Smooth muscle cell (in vitro differentiated cells): ENCODE measurements around the gene SLC36A3. TPM values are rescaled to one million over a fixed set of nuclear protein-coding genes. Genes with fewer than 3 reads are reported as not detected.
"Not testable (repeated sequence)": the region's sequence is repeated elsewhere in the genome, so short reads cannot be mapped to it uniquely, and the experiment has no call there.

Experiments
- DNase-seq: peaks from one replicate; lab custom pipeline; 2025; ENCODE audit not compliant: unreplicated experiment; lab: John Stamatoyannopoulos, UW
- H2AFZ ChIP-seq: fragments of 200-600 bp; sonication (generic); 2 replicates; pipeline ENCODE4 v1.6.0; 2016; ENCODE audit warnings: antibody characterized with exemption, low read depth, mild to moderate bottlenecking
- H3F3A ChIP-seq: fragments of 200-600 bp; sonication (generic); 2 replicates; pipeline ENCODE4 v1.6.0; 2017; ENCODE audit warnings: antibody characterized with exemption, low read depth
- H3K27ac ChIP-seq: fragments of 200-600 bp; sonication (generic); 2 replicates; pipeline ENCODE4 v1.5.1; 2016; ENCODE audit warnings: low read depth, mild to moderate bottlenecking
- H3K27me3 ChIP-seq: fragments of 200-600 bp; sonication (generic); 2 replicates; pipeline ENCODE4 v1.6.1; 2016; ENCODE audit warnings: low read depth, mild to moderate bottlenecking
- H3K36me3 ChIP-seq: fragments of 200-600 bp; sonication (generic); 2 replicates; pipeline ENCODE4 v1.5.1; 2016; ENCODE audit warnings: low read depth
- H3K4me1 ChIP-seq: fragments of 200-600 bp; sonication (generic); 2 replicates; pipeline ENCODE4 v1.5.1; 2016; ENCODE audit warnings: low read depth
- H3K4me2 ChIP-seq: fragments of 200-600 bp; sonication (generic); 2 replicates; pipeline ENCODE4 v1.6.0; 2016; ENCODE audit warnings: mild to moderate bottlenecking
- H3K4me3 ChIP-seq: fragments of 200-600 bp; sonication (generic); 2 replicates; pipeline ENCODE4 v1.5.1; 2016; ENCODE audit warnings: mild to moderate bottlenecking
- H3K79me2 ChIP-seq: fragments of 200-600 bp; sonication (generic); 2 replicates; pipeline ENCODE4 v1.6.0; 2016; ENCODE audit warnings: low read depth, mild to moderate bottlenecking
- H3K9ac ChIP-seq: fragments of 200-600 bp; sonication (generic); 2 replicates; pipeline ENCODE4 v1.6.0; 2016; ENCODE audit warnings: low read depth
- H3K9me3 ChIP-seq: fragments of 200-600 bp; sonication (generic); replicated peaks from 2 replicates; pipeline ENCODE4 v1.5.1; 2016; ENCODE audit warnings: low read depth
- H4K20me1 ChIP-seq: fragments of 200-600 bp; sonication (generic); 2 replicates; pipeline ENCODE4 v1.6.0; 2016; ENCODE audit warnings: low read depth
- WGBS: methylation state at CpG from one replicate; pipeline ENCODE4 v1.1.7; 2016; ENCODE audit warnings: low lambda C conversion rate; 5-methylcytosine and 5-hydroxymethylcytosine counted together
- polyA plus RNA-seq: library from polyadenylated mRNA; unstranded; fragments of >200 nt; fragmentation: Nextera tagmentation; extraction: Ambion mirVana; gene quantifications from 2 replicates; pipeline ENCODE4 v1.2.1, GENCODE V29; 2016
- total RNA-seq: library from RNA; depleted of rRNA; stranded (reverse); fragments of >200 nt; gene quantifications from 2 replicates; pipeline ENCODE4 v1.2.3, GENCODE V29; 2014
- TF ChIP-seq, protein P1 (sequence below): fragments of 200-600 bp; sonication (generic); IDR thresholded peaks from 2 replicates; pipeline ENCODE4 v1.5.1; 2017; ENCODE audit warnings: borderline replicate concordance, mild to moderate bottlenecking, antibody characterized with exemption; ENCODE audit not compliant: insufficient read depth, poor library complexity, severe bottlenecking

SLC36A3 gene
- total and polyA plus RNA-seq, 2 experiments from 2014 or later, result not detected

DNA sequence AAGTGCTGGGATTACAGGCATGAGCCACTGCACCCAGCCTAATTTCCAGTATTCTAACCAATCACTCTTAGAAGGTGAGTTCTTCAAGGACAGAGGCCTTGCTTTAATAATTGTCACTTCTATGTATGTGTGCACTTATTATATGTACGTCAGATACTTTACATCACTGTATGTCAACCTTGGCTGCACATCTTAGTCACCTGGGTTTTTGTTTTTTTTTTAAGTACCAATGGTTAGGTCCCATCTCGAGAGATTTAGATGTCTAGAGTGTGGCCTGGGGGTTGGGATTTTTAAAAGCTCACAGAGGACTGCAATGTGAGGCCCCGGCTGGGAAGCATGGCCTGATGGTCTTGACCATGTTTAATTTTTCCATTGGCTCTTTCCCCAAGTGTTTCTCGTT is 60.4 kb downstream of the SLC36A3 start:
- Histone ChIP-seq H3K9me3 (no peaks in the 10 kb centered on the region), H3K9ac (no peak overlapping the region), H3K79me2 (no peaks in the 10 kb centered on the region), H3K36me3 (no peaks in the 10 kb centered on the region), H2AFZ (no peak overlapping the region), H3K27ac (no peak overlapping the region), H3K4me3 (no peak overlapping the region), H3K4me2 (no peak overlapping the region), H3F3A (no peaks in the 10 kb centered on the region), H4K20me1 (no peaks in the 10 kb centered on the region), H3K27me3 (no peaks in the 10 kb centered on the region), H3K4me1 (no peaks in the 10 kb centered on the region)
- TF ChIP-seq, protein P1, sequence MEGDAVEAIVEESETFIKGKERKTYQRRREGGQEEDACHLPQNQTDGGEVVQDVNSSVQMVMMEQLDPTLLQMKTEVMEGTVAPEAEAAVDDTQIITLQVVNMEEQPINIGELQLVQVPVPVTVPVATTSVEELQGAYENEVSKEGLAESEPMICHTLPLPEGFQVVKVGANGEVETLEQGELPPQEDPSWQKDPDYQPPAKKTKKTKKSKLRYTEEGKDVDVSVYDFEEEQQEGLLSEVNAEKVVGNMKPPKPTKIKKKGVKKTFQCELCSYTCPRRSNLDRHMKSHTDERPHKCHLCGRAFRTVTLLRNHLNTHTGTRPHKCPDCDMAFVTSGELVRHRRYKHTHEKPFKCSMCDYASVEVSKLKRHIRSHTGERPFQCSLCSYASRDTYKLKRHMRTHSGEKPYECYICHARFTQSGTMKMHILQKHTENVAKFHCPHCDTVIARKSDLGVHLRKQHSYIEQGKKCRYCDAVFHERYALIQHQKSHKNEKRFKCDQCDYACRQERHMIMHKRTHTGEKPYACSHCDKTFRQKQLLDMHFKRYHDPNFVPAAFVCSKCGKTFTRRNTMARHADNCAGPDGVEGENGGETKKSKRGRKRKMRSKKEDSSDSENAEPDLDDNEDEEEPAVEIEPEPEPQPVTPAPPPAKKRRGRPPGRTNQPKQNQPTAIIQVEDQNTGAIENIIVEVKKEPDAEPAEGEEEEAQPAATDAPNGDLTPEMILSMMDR, result no peak
- DNase-seq, result no peak
- WGBS, result 81% methylated on average over 4 of the region's 4 CpGs

DNA sequence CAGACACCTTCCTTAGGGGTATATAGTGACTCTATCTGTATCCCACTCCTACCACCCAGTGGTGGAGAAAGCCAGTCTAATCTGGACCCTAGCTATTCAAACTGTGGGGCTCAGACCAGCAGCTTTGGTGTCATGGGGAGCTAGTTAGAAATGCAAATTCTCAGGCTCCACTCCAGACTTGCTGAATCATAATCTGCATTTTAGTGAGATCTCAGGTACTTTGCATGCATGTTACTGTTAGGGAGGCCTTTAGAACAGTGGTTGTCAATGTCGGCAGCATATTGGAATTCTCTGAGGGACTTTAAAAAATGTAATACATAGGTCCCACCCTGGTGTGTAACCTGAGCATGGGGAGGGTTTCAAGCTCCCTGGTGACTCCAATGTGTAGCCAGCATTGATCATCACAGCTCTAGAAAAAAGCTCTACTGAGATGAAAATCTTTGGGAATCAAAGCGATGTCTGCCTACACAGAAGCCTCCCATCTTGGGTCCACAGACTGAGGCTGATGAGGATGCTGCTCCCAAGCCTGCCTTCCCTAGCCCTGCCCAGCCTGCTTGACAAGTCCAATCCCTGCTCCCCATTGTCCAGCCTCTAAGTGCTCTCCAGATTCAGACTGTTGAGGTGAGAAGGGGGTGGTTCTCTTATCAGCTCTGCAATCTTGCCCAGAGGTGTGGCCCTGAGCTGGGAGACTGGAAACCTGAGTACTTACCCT is 62.5 kb downstream of the SLC36A3 start:
- no peak overlapping the region for H3K4me2 ChIP-seq
- H3K36me3 ChIP-seq, result no peaks in the 10 kb centered on the region
- H3K27ac ChIP-seq, result no peak overlapping the region
- WGBS, result 93% methylated on average over 2 of the region's 2 CpGs
- no peaks in the 10 kb centered on the region for H3K27me3 ChIP-seq
- no peaks in the 10 kb centered on the region for H3K79me2 ChIP-seq
- H3K4me3 ChIP-seq, result no peak overlapping the region
- DNase-seq, result no peak
- TF ChIP-seq, protein P1, result no peak
- H3K9me3 ChIP-seq, result no peaks in the 10 kb centered on the region
- no peaks in the 10 kb centered on the region for H3K4me1 ChIP-seq
- no peaks in the 10 kb centered on the region for H4K20me1 ChIP-seq
- no peak overlapping the region for H3K9ac ChIP-seq
- no peak overlapping the region for H2AFZ ChIP-seq
- H3F3A ChIP-seq, result no peaks in the 10 kb centered on the region

DNA sequence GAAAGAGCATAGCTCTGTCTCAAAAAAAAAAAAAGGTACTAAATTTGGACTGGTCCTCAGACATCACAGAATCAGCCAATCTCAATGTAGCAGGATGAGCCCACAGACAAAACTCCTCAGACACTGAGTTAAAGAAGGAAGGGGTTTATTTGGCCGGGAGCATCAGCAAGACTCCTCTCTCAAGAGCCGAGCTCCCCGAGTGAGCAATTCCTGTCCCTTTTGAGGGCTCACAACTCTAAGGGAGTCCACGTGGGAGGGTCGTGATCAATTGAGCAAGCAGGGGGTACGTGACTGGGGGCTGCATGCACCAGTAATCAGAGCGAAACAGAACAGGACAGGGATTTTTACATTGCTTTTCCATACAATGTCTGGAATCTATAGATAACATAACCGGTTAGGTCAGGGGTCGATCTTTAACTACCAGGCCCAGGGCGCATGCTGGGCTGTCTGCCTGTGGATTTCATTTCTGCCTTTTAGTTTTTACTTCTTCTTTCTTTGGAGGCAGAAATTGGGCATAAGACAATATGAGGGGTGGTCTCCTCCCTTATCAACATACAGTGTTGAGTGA is 63.2 kb downstream of the SLC36A3 start:
- not testable (repeated sequence) for H3F3A ChIP-seq
- 89% methylated on average over 10 of the region's 10 CpGs for WGBS

DNA sequence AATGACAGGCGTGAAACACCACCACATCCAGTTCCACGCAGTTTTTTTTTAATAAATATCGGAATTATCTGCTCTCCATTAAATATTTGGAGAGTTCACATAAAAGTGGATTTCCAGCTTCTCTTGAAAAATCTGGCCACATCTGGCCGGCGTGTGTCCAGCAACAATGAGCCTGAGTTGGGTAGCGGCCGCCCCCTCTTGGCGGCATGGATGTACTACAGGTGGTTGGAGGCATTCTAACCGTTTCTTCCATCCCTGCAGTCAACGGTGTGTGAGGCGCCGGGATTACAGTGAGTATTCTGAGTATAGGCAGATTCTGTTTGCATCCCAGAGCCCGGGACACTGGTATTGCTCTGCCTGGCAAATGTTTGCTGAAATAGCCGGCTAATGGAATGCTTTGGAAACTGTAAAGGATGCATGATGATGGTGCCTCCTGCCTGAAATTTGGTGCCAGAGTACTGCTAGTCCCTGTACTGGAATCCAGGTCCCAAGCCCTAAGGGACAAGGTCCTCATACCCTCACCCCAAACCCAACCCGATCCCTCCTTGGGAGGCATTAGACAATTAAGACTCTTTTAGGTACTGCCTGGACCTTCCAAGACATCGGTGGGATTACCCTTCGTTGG is 64.2 kb downstream of the SLC36A3 start:
- Histone ChIP-seq H3K4me3 (no peak overlapping the region), H2AFZ (no peak overlapping the region)

More for the DNA sequence above, 63.2 kb downstream of the SLC36A3 start:
- H3K4me1 ChIP-seq, H3K9ac ChIP-seq, DNase-seq, H3K4me3 ChIP-seq, H3K27ac ChIP-seq, H3K4me2 ChIP-seq, H3K79me2 ChIP-seq, H2AFZ ChIP-seq, H4K20me1 ChIP-seq, H3K27me3 ChIP-seq, H3K9me3 ChIP-seq, H3K36me3 ChIP-seq: not testable (repeated sequence)

More for the DNA sequence above, 64.2 kb downstream of the SLC36A3 start:
- Histone ChIP-seq H3F3A (no peaks in the 10 kb centered on the region), H3K9me3 (no peaks in the 10 kb centered on the region), H3K4me2 (no peak overlapping the region), H3K27me3 (no peaks in the 10 kb centered on the region), H3K4me1 (no peaks in the 10 kb centered on the region), H3K27ac (no peak overlapping the region), H3K79me2 (no peaks in the 10 kb centered on the region), H3K36me3 (no peaks in the 10 kb centered on the region), H3K9ac (no peak overlapping the region), H4K20me1 (no peaks in the 10 kb centered on the region)
- 65% methylated on average over 17 of the region's 17 CpGs for WGBS
- no peak for DNase-seq
- TF ChIP-seq, protein P1, result peak; percentile 56
